ENCODE data around the gene HNRNPA1. TPM values are rescaled to one million over a fixed set of nuclear protein-coding genes. Genes with fewer than 3 reads are reported as not detected.
A peak's percentile ranks its signal among the peaks of the same experiment; 100 is the strongest.

HNRNPA1 gene
- total and polyA plus RNA-seq, 9 of the 15 experiments (the other 6 are each of a cell fraction or from before 2014, with no cell fraction given), result 1,166 to 2,703 (median 1,815) TPM

DNA sequence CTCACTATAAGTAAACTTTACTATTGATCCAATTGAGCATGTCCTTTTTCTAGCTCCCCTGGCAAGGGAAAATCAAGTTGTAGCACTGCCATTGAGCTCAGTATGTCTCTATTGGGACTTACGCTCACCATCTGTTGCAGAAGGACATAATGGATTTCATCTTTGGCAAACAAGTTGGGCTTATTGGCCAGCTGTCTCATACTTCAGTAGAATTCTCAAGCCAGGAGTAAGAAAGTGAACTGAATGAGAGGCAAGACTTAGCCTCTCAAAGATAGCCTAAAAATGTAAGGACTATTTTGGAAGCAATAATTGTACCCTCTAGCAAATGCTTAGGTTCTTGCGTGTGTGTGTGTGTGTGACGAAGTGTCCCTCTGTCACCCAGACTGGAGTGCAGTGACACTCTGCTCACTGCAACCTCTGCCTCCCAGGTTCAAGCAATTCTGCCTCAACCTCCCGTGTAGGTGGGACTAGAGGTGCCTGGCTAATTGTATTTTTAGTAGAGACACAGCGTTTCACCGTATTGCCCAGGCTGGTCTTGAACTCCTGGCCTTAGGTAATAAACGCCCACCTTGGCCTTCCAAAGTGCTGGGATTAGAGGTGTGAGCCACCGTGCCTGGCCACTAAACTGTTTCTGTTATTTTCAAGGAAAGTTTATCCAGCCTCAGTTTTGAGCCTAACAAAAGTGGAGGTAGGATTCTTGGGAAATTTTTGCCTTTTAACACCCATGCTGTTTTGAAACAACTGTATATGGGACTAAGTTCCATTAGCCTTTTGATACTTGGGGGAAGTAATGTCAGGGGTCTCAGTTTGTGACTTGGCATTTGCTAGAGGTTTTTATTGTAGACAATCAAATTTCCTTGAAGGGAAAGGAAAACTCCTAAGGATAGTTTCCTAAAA, 7.0 kb downstream of the HNRNPA1 start (continued):
- TF ChIP-seq, protein P1, sequence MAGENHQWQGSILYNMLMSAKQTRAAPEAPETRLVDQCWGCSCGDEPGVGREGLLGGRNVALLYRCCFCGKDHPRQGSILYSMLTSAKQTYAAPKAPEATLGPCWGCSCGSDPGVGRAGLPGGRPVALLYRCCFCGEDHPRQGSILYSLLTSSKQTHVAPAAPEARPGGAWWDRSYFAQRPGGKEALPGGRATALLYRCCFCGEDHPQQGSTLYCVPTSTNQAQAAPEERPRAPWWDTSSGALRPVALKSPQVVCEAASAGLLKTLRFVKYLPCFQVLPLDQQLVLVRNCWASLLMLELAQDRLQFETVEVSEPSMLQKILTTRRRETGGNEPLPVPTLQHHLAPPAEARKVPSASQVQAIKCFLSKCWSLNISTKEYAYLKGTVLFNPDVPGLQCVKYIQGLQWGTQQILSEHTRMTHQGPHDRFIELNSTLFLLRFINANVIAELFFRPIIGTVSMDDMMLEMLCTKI (IDR thresholded peaks at IDR 0.05; ENCODE audit: partially characterized antibody), result no peak
- no peak for TF ChIP-seq BRCA1 (IDR thresholded peaks at IDR 0.05)
- TF ChIP-seq BRCA1 (CRISPR knock-in tag; IDR thresholded peaks at IDR 0.05), result no peak
- no peak for TF ChIP-seq FOXK2 (conservative IDR thresholded peaks at IDR 0.05 in 1 of 2, IDR thresholded peaks at IDR 0.05 in 1 of 2; ENCODE audit: low read depth in 2 of 2)
- peak; percentile 42; the same call in 1 of the 2 replicates for TF ChIP-seq EGR1 (conservative IDR thresholded peaks at IDR 0.05)
- TF ChIP-seq ZNF274 (IDR thresholded peaks at IDR 0.05; ENCODE audit: borderline replicate concordance, low read depth, low read length), result no peak
- TF ChIP-seq, protein P2, sequence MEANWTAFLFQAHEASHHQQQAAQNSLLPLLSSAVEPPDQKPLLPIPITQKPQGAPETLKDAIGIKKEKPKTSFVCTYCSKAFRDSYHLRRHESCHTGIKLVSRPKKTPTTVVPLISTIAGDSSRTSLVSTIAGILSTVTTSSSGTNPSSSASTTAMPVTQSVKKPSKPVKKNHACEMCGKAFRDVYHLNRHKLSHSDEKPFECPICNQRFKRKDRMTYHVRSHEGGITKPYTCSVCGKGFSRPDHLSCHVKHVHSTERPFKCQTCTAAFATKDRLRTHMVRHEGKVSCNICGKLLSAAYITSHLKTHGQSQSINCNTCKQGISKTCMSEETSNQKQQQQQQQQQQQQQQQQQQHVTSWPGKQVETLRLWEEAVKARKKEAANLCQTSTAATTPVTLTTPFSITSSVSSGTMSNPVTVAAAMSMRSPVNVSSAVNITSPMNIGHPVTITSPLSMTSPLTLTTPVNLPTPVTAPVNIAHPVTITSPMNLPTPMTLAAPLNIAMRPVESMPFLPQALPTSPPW (CRISPR knock-in tag; IDR thresholded peaks at IDR 0.05), result no peak; the same call in 1 of the 2 replicates
- TF ChIP-seq, protein P3, sequence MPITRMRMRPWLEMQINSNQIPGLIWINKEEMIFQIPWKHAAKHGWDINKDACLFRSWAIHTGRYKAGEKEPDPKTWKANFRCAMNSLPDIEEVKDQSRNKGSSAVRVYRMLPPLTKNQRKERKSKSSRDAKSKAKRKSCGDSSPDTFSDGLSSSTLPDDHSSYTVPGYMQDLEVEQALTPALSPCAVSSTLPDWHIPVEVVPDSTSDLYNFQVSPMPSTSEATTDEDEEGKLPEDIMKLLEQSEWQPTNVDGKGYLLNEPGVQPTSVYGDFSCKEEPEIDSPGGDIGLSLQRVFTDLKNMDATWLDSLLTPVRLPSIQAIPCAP (CRISPR knock-in tag; IDR thresholded peaks at IDR 0.05; ENCODE audit: borderline replicate concordance), result no peak
- TF ChIP-seq SETDB1 (IDR thresholded peaks at IDR 0.05; ENCODE audit: low read length), result no peak
- TF ChIP-seq KLF13 (tag; IDR thresholded peaks at IDR 0.05; ENCODE audit: borderline replicate concordance, low read depth), result 0 out of 2 replicates have a peak, but pooled peaks have one; percentile 47
- TF ChIP-seq, protein P4, sequence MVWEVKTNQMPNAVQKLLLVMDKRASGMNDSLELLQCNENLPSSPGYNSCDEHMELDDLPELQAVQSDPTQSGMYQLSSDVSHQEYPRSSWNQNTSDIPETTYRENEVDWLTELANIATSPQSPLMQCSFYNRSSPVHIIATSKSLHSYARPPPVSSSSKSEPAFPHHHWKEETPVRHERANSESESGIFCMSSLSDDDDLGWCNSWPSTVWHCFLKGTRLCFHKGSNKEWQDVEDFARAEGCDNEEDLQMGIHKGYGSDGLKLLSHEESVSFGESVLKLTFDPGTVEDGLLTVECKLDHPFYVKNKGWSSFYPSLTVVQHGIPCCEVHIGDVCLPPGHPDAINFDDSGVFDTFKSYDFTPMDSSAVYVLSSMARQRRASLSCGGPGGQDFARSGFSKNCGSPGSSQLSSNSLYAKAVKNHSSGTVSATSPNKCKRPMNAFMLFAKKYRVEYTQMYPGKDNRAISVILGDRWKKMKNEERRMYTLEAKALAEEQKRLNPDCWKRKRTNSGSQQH (CRISPR knock-in tag; IDR thresholded peaks at IDR 0.05), result peak; percentile 71; the same call in 1 of the 2 replicates

Measured in K562 (cell line).